DMS153 treated with DMSO at 0.1 percent for 48 hours (cell line): ENCODE measurements around the gene FKBP1A.

Experiments used
- DNase-seq: peaks from one replicate; lab custom pipeline; 2025; ENCODE audit not compliant: unreplicated experiment; lab: John Stamatoyannopoulos, UW

Gene FKBP1A

GRCh38 chr20:1392693-1393506, at the start of gene FKBP1A:
FKBP1A (minus strand) TSS chr20:1393054; CDS start chr20:1392998, 56 bp downstream.
- peak; percentile 79 for DNase-seq

GRCh38 chr20:1442304-1442703, 49.5 kb upstream of the FKBP1A start:
- no peak for DNase-seq

- no peak for DNase-seq
Measured at GRCh38 chr20:1441133-1441532, 48.3 kb upstream of the FKBP1A start.

GRCh38 chr20:1440024-1440423, 47.2 kb upstream of the FKBP1A start:
- DNase-seq: no peak

- DNase-seq: no peak
Measured at GRCh38 chr20:1438361-1438760, 45.5 kb upstream of the FKBP1A start.

- DNase-seq: peak; percentile 60
Measured at GRCh38 chr20:1437235-1437904, 44.5 kb upstream of the FKBP1A start.

- DNase-seq: no peak
Measured at GRCh38 chr20:1436263-1436662, 43.4 kb upstream of the FKBP1A start.

GRCh38 chr20:1435337-1435699, 42.5 kb upstream of the FKBP1A start:
- no peak for DNase-seq

- no peak for DNase-seq
Measured at GRCh38 chr20:1434571-1435336, 41.9 kb upstream of the FKBP1A start.

GRCh38 chr20:1431158-1431557, 38.3 kb upstream of the FKBP1A start:
- DNase-seq: no peak

GRCh38 chr20:1430004-1430451, 37.2 kb upstream of the FKBP1A start:
- DNase-seq: no peak

GRCh38 chr20:1429143-1429728, 36.4 kb upstream of the FKBP1A start:
- DNase-seq: no peak

- DNase-seq: peak; percentile 92
Measured at GRCh38 chr20:1427457-1428054, 34.7 kb upstream of the FKBP1A start.

GRCh38 chr20:1426231-1426849, 33.5 kb upstream of the FKBP1A start:
- no peak for DNase-seq

- no peak for DNase-seq
Measured at GRCh38 chr20:1424336-1424735, 31.5 kb upstream of the FKBP1A start.

- peak; percentile 9 for DNase-seq
Measured at GRCh38 chr20:1423625-1424106, 30.8 kb upstream of the FKBP1A start.

- no peak for DNase-seq
Measured at GRCh38 chr20:1423206-1423605, 30.4 kb upstream of the FKBP1A start.

GRCh38 chr20:1422753-1423152, 29.9 kb upstream of the FKBP1A start:
- no peak for DNase-seq

GRCh38 chr20:1420066-1420465, 27.2 kb upstream of the FKBP1A start:
- no peak for DNase-seq

- no peak for DNase-seq
Measured at GRCh38 chr20:1418350-1418749, 25.5 kb upstream of the FKBP1A start.
